B cell (primary cell): ENCODE data around the gene EID2. TPM values are rescaled to one million over a fixed set of nuclear protein-coding genes. Genes with fewer than 3 reads are reported as not detected.

Experiments used
- ATAC-seq: fragments of 200-7000 bp; cut with Tn5 transposase; one replicate; pipeline ENCODE4 v1.10.0; 2021; ENCODE audit warnings: low read depth, mild to moderate bottlenecking, moderate number of reproducible peaks, moderate library complexity
- CTCF ChIA-PET: fragments of 350-600 bp; sonication (Branson Sonifier 250); formaldehyde crosslinking; loops from one replicate; lab custom pipeline; 2021; ENCODE audit warnings: antibody characterized with exemption, inconsistent platforms; lab: Charles Lee
- POLR2A ChIA-PET: fragments of 350-600 bp; sonication (Branson Sonifier 250); formaldehyde crosslinking; loops from one replicate; lab custom pipeline; 2021; ENCODE audit warnings: antibody characterized with exemption; lab: Charles Lee
- DNase-seq: peaks from one replicate; pipeline ENCODE4 v3.0.0; 2013
- H2AFZ ChIP-seq: 2 replicates; pipeline ENCODE4 v1.6.1; 2012; ENCODE audit warnings: mild to moderate bottlenecking, low read depth, low read length; ENCODE audit not compliant: insufficient read depth, poor library complexity, severe bottlenecking
- H3K27ac ChIP-seq, 2 donors: 1 replicate in 1 of 2; 2 replicates in 1 of 2; pipeline ENCODE4 v1.5.1; 2012 to 2013; ENCODE audit warnings: low read length in 2 of 2, mild to moderate bottlenecking in 2 of 2, moderate library complexity in 1 of 2
- H3K27me3 ChIP-seq, 4 experiments: fragments of 200-600 bp in 1 of 4; sonication (generic) in 1 of 4; replicated peaks in 1 of 4; 1 replicate in 2 of 4; 2 replicates in 2 of 4; pipeline versions ENCODE4 v1.6.1 to v1.7.0; 2013 to 2016; ENCODE audit warnings: low read length in 3 of 4, mild to moderate bottlenecking in 2 of 4, mixed read lengths in 1 of 4, moderate library complexity in 1 of 4; ENCODE audit not compliant: insufficient read depth in 4 of 4, control insufficient read depth in 3 of 4; ENCODE audit errors: control extremely low read depth in 1 of 4
- H3K36me3 ChIP-seq, 2 experiments: replicated peaks in 1 of 2; 1 replicate in 1 of 2; 2 replicates in 1 of 2; pipeline versions ENCODE4 v1.6.1 to v1.7.1; 2013; ENCODE audit warnings: low read length in 1 of 2; ENCODE audit not compliant: insufficient read depth in 2 of 2, control insufficient read depth in 1 of 2; ENCODE audit errors: control extremely low read depth in 1 of 2, extremely low read depth in 1 of 2
- H3K4me1 ChIP-seq, 2 donors: fragments of 200-600 bp in 1 of 2; sonication (generic) in 1 of 2; 1 replicate in 1 of 2; 2 replicates in 1 of 2; pipeline versions ENCODE4 v1.5.1 to v1.6.1; 2013 to 2017; ENCODE audit warnings: low read length in 2 of 2; ENCODE audit not compliant: control insufficient read depth in 2 of 2, insufficient read depth in 2 of 2
- H3K4me2 ChIP-seq: replicated peaks from 2 replicates; pipeline ENCODE3; 2012; ENCODE audit warnings: mild to moderate bottlenecking, low read depth, low read length; ENCODE audit not compliant: poor library complexity, severe bottlenecking
- H3K4me3 ChIP-seq, 5 experiments: fragments of 200-600 bp in 1 of 5; sonication (generic) in 1 of 5; 1 replicate in 3 of 5; 2 replicates in 2 of 5; pipeline versions ENCODE4 v1.5.1 to v1.7.0; 2011 to 2016; ENCODE audit warnings: low read length in 4 of 5, mild to moderate bottlenecking in 4 of 5, low read depth in 2 of 5, control low read depth in 1 of 5, moderate library complexity in 1 of 5; ENCODE audit not compliant: insufficient read depth in 1 of 5; ENCODE audit errors: control extremely low read depth in 1 of 5, extremely low read depth in 1 of 5
- H3K79me2 ChIP-seq: fragments of 200-600 bp; sonication (generic); one replicate; pipeline ENCODE4 v1.6.0; 2016; ENCODE audit warnings: low read length; ENCODE audit not compliant: control insufficient read depth, insufficient read depth
- H3K9ac ChIP-seq: fragments of 200-600 bp; sonication (generic); 2 replicates; pipeline ENCODE4 v1.6.1; 2017; ENCODE audit warnings: mild to moderate bottlenecking, low read length, moderate library complexity
- H3K9me3 ChIP-seq, 3 donors: one replicate each; pipeline versions ENCODE4 v1.6.1 to v1.7.1; 2013; ENCODE audit warnings: low read length in 2 of 3; ENCODE audit not compliant: control insufficient read depth in 2 of 3, insufficient read depth in 1 of 3; ENCODE audit errors: control extremely low read depth in 1 of 3
- H4K20me1 ChIP-seq: 2 replicates; pipeline ENCODE4 v1.6.0; 2012; ENCODE audit warnings: mild to moderate bottlenecking, low read length; ENCODE audit not compliant: insufficient read depth, control insufficient read depth, poor library complexity, severe bottlenecking
- H3K27ac Mint-ChIP-seq: one replicate; pipeline ENCODE4 v1.8.0; 2021; ENCODE audit warnings: mixed read lengths
- H3K27me3 Mint-ChIP-seq: one replicate; pipeline ENCODE4 v1.8.0; 2021; ENCODE audit warnings: mixed read lengths
- H3K4me1 Mint-ChIP-seq: one replicate; pipeline ENCODE4 v1.8.0; 2021; ENCODE audit warnings: mixed read lengths
- H3K4me3 Mint-ChIP-seq: one replicate; pipeline ENCODE4 v1.8.0; 2021; ENCODE audit warnings: mixed read lengths
- H3K9me3 Mint-ChIP-seq: one replicate; pipeline ENCODE4 v1.8.0; 2022; ENCODE audit warnings: mixed read lengths; ENCODE audit not compliant: insufficient read depth
- CTCF ChIP-seq: fragments of 200-600 bp; IDR thresholded peaks from one replicate; pipeline ENCODE4 v1.8.0; 2022; ENCODE audit warnings: antibody characterized with exemption, mild to moderate bottlenecking
- EZH2 ChIP-seq: IDR thresholded peaks from 2 replicates; pipeline ENCODE4 v1.6.1; 2012; ENCODE audit warnings: borderline replicate concordance, low read depth, mild to moderate bottlenecking, moderate library complexity, low read length; ENCODE audit not compliant: insufficient read depth, poor library complexity, severe bottlenecking
- WGBS: methylation state at CpG from one replicate; pipeline ENCODE4 v1.1.5; 2013; ENCODE audit warnings: missing lambda C conversion rate; ENCODE audit not compliant: insufficient coverage; 5-methylcytosine and 5-hydroxymethylcytosine counted together
- intact Hi-C: fragments of 100-400 bp; cut with micrococcal nuclease; formaldehyde crosslinking; loops from one replicate; pipeline ENCODE4 v1.10.0; 2022
- polyA plus RNA-seq: library from polyadenylated mRNA; depleted of rRNA; stranded (reverse); fragments of >200 nt; gene quantifications from 2 replicates; pipeline ENCODE4 v1.2.3, GENCODE V29; 2012
- total RNA-seq, 2 donors: library from RNA; stranded (reverse); fragments of 120-200 nt in 1 of 2; gene quantifications; 1 replicate in 1 of 2; 2 replicates in 1 of 2; pipeline versions ENCODE4 v1.2.3 to v1.2.4, GENCODE V29; 2013 to 2022

The EID2 gene
- total and polyA plus RNA-seq, 2 donors (not counting 1 experiment from before 2014, with no cell fraction given) = 6.2 to 14.1 TPM

DNA sequence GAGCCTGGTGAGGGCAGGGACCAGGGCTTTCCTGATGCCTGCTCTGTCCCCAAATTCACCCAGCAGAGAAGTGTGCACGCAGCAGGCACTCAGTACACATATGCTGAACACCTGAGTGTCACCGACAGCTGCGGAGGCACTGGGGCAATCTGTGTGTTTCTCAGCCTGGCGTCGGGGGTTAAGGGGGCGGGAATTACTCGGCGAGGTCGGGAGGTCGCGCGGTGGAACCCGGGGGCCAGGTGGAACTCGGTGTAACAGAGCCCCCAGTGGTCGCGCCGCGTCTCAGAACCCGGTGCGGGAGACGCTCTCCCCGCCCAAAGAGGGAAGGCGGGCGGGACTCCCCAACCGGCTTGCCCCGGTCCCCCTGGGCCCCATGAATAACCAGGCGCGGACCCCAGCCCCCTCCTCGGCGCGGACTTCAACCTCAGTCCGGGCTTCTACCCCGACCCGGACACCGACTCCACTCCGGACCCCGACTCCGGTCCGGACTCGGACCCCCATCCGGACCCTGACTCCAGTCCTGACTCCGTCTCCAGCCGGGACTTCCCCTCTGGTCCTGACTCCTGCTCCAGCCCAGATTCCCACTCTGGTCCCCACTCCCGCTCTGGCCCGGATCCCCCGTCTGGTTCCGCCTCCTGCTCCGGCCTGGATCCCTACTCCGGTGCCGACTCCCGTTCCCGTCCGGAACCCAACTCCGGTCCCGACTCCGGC, 25.0 kb downstream of the EID2 start, which contains the start of gene SELENOV:
SELENOV (plus strand) TSS at position 300 of the 711 bp plus-strand sequence; CDS start at position 374, 74 bp downstream.
- Histone ChIP-seq H3K36me3 (no peaks in the 10 kb centered on the region), H2AFZ (peak within 1 kb of the TSS; percentile 69), H3K4me1 (peaks cover 20 to 25% of the 10 kb centered on the region in 2 donors), H3K4me3 (peak within 1 kb of the TSS in 4 of 5 experiments; percentile 28 to 61 (median 42)), H3K79me2 (no peaks in the 10 kb centered on the region), H3K27ac (no peak within 1 kb of the TSS), H3K27me3 (peaks cover 0 to 47% (median 32%) of the 10 kb centered on the region in 4 experiments), H3K4me2 (peak within 1 kb of the TSS; percentile 94), H3K9ac (peak within 1 kb of the TSS; percentile 65), H3K9me3 (peaks cover 0 to 23% (median 0%) of the 10 kb centered on the region in 3 donors), H4K20me1 (no peaks in the 10 kb centered on the region)
- DNase-seq (peak; percentile 59), ATAC-seq (peak; percentile 60)
- WGBS = 2% methylated on average over 56 of the region's 56 CpGs
- Mint-ChIP-seq H3K4me1 (peaks cover 16% of the 10 kb centered on the region), H3K27ac (no peak within 1 kb of the TSS), H3K27me3 (peaks cover 31% of the 10 kb centered on the region), H3K4me3 (peak within 1 kb of the TSS; percentile 78), H3K9me3 (no peaks in the 10 kb centered on the region)
- POLR2A ChIA-PET = no interaction called here
- TF ChIP-seq EZH2 (peak; percentile 85), CTCF (no peak)
- CTCF ChIA-PET = interaction anchor here (1.1 to 1.6 kb wide), 2 partner anchors 19 to 41 kb away, joined by 4 to 5 read pairs; no protein-coding TSS in a partner anchor
- intact Hi-C loops = no loop called here

DNA sequence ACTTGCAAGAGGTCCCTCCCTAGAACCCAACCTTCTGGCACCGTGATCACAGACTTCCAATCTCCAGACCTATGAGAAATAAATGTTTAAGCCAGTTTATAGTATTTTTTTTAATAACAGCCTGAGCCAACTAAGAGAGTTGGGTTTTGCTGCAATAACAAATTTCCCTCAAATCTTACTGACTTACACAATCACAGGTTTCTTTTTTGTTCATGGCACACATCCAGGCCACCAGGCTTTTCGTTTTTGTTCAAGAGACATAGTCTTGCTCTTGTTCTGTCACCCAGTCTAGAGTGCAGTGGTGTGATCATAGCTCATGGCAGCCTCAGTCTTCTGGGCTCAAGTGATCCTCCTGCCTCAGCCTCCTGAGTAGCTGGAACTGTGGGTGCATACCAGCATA, 27.0 kb downstream of the EID2 start:
- Histone ChIP-seq H3K9ac (no peak overlapping the region), H3K4me1 (peaks cover 20 to 26% of the 10 kb centered on the region in 2 donors), H3K4me3 (no peak overlapping the region), H4K20me1 (no peaks in the 10 kb centered on the region), H2AFZ (no peak overlapping the region), H3K27ac (no peak overlapping the region), H3K9me3 (peaks cover 0 to 23% (median 0%) of the 10 kb centered on the region in 3 donors), H3K4me2 (no peak overlapping the region), H3K79me2 (no peaks in the 10 kb centered on the region), H3K27me3 (peaks cover 0 to 53% (median 33%) of the 10 kb centered on the region in 4 experiments), H3K36me3 (no peaks in the 10 kb centered on the region)
- ATAC-seq (no peak), DNase-seq (no peak)
- peaks cover 30% of the 10 kb centered on the region for H3K27me3 Mint-ChIP-seq
- TF ChIP-seq CTCF = no peak
- TF ChIP-seq EZH2 = no peak
- no peaks in the 10 kb centered on the region for H3K9me3 Mint-ChIP-seq
- intact Hi-C loops = no loop called here
- ChIA-PET CTCF (no interaction called here), POLR2A (interaction anchor here (0.6 to 0.7 kb wide), 2 partner anchors 26 to 88 kb away, joined by 3 to 12 read pairs; no protein-coding TSS in a partner anchor)
- H3K27ac Mint-ChIP-seq = no peak overlapping the region
- H3K4me3 Mint-ChIP-seq = no peak overlapping the region
- WGBS = 20% methylated on average over 1 of the region's 2 CpGs
- peaks cover 17% of the 10 kb centered on the region for H3K4me1 Mint-ChIP-seq
